Measurements from ENCODE around the gene TREML1.

DNA sequence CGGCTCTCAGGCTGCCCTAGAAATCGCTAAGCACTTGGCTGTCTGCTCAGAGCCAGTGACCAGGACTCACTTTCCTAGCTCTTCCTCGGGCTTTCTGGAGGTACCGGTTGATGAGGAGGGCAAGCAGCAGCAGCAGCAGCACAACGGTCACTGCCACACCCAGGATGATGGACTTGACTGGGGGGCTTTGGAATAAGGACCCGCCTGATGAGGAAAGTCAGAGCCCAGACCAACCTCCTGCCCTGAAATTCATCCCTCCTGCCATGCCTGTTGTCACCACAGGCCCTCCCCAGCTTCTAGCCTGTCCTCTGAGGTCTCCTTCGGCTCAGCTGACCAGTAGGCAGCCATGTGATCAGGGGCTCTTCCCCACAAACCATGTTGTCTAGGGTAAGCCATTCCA is 30.6 kb upstream of the TREML1 start:
- TF ChIP-seq, protein P1, sequence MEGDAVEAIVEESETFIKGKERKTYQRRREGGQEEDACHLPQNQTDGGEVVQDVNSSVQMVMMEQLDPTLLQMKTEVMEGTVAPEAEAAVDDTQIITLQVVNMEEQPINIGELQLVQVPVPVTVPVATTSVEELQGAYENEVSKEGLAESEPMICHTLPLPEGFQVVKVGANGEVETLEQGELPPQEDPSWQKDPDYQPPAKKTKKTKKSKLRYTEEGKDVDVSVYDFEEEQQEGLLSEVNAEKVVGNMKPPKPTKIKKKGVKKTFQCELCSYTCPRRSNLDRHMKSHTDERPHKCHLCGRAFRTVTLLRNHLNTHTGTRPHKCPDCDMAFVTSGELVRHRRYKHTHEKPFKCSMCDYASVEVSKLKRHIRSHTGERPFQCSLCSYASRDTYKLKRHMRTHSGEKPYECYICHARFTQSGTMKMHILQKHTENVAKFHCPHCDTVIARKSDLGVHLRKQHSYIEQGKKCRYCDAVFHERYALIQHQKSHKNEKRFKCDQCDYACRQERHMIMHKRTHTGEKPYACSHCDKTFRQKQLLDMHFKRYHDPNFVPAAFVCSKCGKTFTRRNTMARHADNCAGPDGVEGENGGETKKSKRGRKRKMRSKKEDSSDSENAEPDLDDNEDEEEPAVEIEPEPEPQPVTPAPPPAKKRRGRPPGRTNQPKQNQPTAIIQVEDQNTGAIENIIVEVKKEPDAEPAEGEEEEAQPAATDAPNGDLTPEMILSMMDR (IDR thresholded peaks at IDR 0.05) = no peak
- no peak for TF ChIP-seq POLR2A (IDR thresholded peaks at IDR 0.05)

All from suprapubic skin (tissue), 3 donors.